Measurements from ENCODE around the gene SPRR4.

DNA sequence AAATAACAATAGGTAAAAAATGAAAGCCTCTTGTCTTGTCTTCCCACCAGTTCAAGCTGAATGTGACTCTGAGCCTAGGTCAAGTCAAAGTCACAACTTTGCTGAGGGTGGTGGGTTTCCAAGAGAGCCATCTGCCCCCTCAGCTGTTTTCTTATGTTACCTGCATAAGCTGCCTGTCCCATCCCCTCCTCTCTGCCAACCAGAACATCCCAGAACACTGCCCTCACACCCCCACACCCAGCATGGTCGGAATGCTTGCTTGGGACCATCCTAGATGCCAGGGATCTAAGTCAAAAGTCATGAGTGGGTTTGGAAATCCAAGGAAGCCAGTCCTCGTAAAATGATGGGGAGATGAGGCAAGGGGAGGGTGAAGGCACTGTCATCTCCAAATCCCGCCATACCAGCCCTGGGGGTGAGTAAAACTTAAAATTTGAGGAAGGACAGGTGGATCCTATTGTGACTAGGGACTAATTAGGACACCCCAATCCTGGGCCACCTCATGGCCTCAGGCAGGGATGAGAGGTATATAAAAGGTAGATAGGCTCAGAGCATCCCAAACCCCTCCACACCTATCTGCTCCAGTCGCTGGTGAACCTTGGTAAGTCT, 23.7 kb upstream of the SPRR4 start, which contains the start of gene SPRR5:
- TF ChIP-seq, protein P1, sequence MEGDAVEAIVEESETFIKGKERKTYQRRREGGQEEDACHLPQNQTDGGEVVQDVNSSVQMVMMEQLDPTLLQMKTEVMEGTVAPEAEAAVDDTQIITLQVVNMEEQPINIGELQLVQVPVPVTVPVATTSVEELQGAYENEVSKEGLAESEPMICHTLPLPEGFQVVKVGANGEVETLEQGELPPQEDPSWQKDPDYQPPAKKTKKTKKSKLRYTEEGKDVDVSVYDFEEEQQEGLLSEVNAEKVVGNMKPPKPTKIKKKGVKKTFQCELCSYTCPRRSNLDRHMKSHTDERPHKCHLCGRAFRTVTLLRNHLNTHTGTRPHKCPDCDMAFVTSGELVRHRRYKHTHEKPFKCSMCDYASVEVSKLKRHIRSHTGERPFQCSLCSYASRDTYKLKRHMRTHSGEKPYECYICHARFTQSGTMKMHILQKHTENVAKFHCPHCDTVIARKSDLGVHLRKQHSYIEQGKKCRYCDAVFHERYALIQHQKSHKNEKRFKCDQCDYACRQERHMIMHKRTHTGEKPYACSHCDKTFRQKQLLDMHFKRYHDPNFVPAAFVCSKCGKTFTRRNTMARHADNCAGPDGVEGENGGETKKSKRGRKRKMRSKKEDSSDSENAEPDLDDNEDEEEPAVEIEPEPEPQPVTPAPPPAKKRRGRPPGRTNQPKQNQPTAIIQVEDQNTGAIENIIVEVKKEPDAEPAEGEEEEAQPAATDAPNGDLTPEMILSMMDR (IDR thresholded peaks at IDR 0.05): no peak
- TF ChIP-seq POLR2A (IDR thresholded peaks at IDR 0.05) (no peak), POLR2AphosphoS5 (IDR thresholded peaks at IDR 0.05) (no peak), EP300 (IDR thresholded peaks at IDR 0.05) (no peak)

All from stomach (tissue), 4 donors.